Rectal smooth muscle tissue (tissue), 1 donor: ENCODE measurements around the gene SPSB1.

Source experiments
- H3K27ac ChIP-seq: one replicate; pipeline ENCODE4 v1.7.0; 2013; ENCODE audit warnings: low read depth, low read length, inconsistent platforms
- H3K27me3 ChIP-seq: one replicate; pipeline ENCODE4 v1.7.0; 2013; ENCODE audit warnings: low read length; ENCODE audit not compliant: control insufficient read depth, insufficient read depth
- H3K36me3 ChIP-seq: one replicate; pipeline ENCODE4 v1.7.0; 2013; ENCODE audit warnings: low read length; ENCODE audit not compliant: control insufficient read depth, insufficient read depth
- H3K4me1 ChIP-seq: one replicate; pipeline ENCODE4 v1.7.0; 2013; ENCODE audit warnings: low read length; ENCODE audit not compliant: control insufficient read depth, insufficient read depth
- H3K4me3 ChIP-seq: one replicate; pipeline ENCODE4 v1.7.0; 2013; ENCODE audit warnings: low read length
- H3K9ac ChIP-seq: one replicate; pipeline ENCODE4 v1.7.0; 2013; ENCODE audit warnings: low read length

Gene SPSB1

GRCh38 chr1:9397997-9398526 lies 105.4 kb downstream of the SPSB1 start:
- H3K36me3 ChIP-seq: no peaks in the 10 kb centered on the region
- no peaks in the 10 kb centered on the region for H3K4me1 ChIP-seq
- no peaks in the 10 kb centered on the region for H3K27me3 ChIP-seq
- H3K27ac ChIP-seq: no peak overlapping the region
- H3K9ac ChIP-seq: no peak overlapping the region
- no peak overlapping the region for H3K4me3 ChIP-seq

- Histone ChIP-seq H3K9ac (no peak overlapping the region), H3K27me3 (no peaks in the 10 kb centered on the region), H3K4me1 (no peaks in the 10 kb centered on the region), H3K36me3 (no peaks in the 10 kb centered on the region), H3K4me3 (no peak overlapping the region), H3K27ac (no peak overlapping the region)
Observed at GRCh38 chr1:9399510-9400424, 107.1 kb downstream of the SPSB1 start.

- Histone ChIP-seq H3K9ac (no peak overlapping the region), H3K27ac (no peak overlapping the region)
Observed at GRCh38 chr1:9400425-9401079, 107.9 kb downstream of the SPSB1 start.

GRCh38 chr1:9401080-9401453 lies 108.4 kb downstream of the SPSB1 start:
- Histone ChIP-seq H3K9ac (no peak overlapping the region), H3K4me1 (no peaks in the 10 kb centered on the region), H3K27ac (no peak overlapping the region), H3K27me3 (no peaks in the 10 kb centered on the region), H3K4me3 (no peak overlapping the region), H3K36me3 (no peaks in the 10 kb centered on the region)

More at GRCh38 chr1:9400425-9401079, 107.9 kb downstream of the SPSB1 start:
- Histone ChIP-seq H3K36me3 (no peaks in the 10 kb centered on the region), H3K27me3 (no peaks in the 10 kb centered on the region), H3K4me3 (no peak overlapping the region), H3K4me1 (no peaks in the 10 kb centered on the region)

- Histone ChIP-seq H3K27me3 (no peaks in the 10 kb centered on the region), H3K4me3 (no peak overlapping the region), H3K27ac (no peak overlapping the region), H3K36me3 (no peaks in the 10 kb centered on the region), H3K9ac (no peak overlapping the region), H3K4me1 (no peaks in the 10 kb centered on the region)
Observed at GRCh38 chr1:9402256-9402616, 109.5 kb downstream of the SPSB1 start.

- H3K9ac ChIP-seq: no peak overlapping the region
- H3K36me3 ChIP-seq: no peaks in the 10 kb centered on the region
- H3K4me3 ChIP-seq: no peak overlapping the region
- H3K27ac ChIP-seq: no peak overlapping the region
- H3K4me1 ChIP-seq: no peaks in the 10 kb centered on the region
- H3K27me3 ChIP-seq: no peaks in the 10 kb centered on the region
Observed at GRCh38 chr1:9402717-9403225, 110.1 kb downstream of the SPSB1 start.

GRCh38 chr1:9404117-9404914 lies 111.6 kb downstream of the SPSB1 start:
- H3K27me3 ChIP-seq: no peaks in the 10 kb centered on the region
- no peak overlapping the region for H3K9ac ChIP-seq
- H3K27ac ChIP-seq: no peak overlapping the region
- no peak overlapping the region for H3K4me3 ChIP-seq
- H3K36me3 ChIP-seq: no peaks in the 10 kb centered on the region
- no peaks in the 10 kb centered on the region for H3K4me1 ChIP-seq

GRCh38 chr1:9406111-9406510 lies 113.4 kb downstream of the SPSB1 start:
- H3K36me3 ChIP-seq: no peaks in the 10 kb centered on the region

GRCh38 chr1:9410737-9411297 lies 118.1 kb downstream of the SPSB1 start:
- H3K27me3 ChIP-seq: no peaks in the 10 kb centered on the region
- H3K9ac ChIP-seq: no peak overlapping the region
- H3K27ac ChIP-seq: no peak overlapping the region
- no peaks in the 10 kb centered on the region for H3K36me3 ChIP-seq
- H3K4me1 ChIP-seq: peaks cover 14% of the 10 kb centered on the region
- no peak overlapping the region for H3K4me3 ChIP-seq

More at GRCh38 chr1:9406111-9406510, 113.4 kb downstream of the SPSB1 start:
- Histone ChIP-seq H3K27me3 (no peaks in the 10 kb centered on the region), H3K9ac (no peak overlapping the region), H3K27ac (no peak overlapping the region), H3K4me3 (no peak overlapping the region), H3K4me1 (no peaks in the 10 kb centered on the region)

GRCh38 chr1:9413071-9413876 lies 120.6 kb downstream of the SPSB1 start:
- H3K4me1 ChIP-seq: peaks cover 14% of the 10 kb centered on the region
- H3K36me3 ChIP-seq: no peaks in the 10 kb centered on the region
- peak overlapping the region; percentile 92 for H3K27ac ChIP-seq
- no peak overlapping the region for H3K9ac ChIP-seq
- H3K4me3 ChIP-seq: peak overlapping the region; percentile 30
- H3K27me3 ChIP-seq: no peaks in the 10 kb centered on the region

GRCh38 chr1:9413877-9414213 lies 121.2 kb downstream of the SPSB1 start:
- no peaks in the 10 kb centered on the region for H3K27me3 ChIP-seq
- H3K9ac ChIP-seq: no peak overlapping the region
- peak overlapping the region; percentile 30 for H3K4me3 ChIP-seq
- peak overlapping the region; percentile 92 for H3K27ac ChIP-seq
- H3K4me1 ChIP-seq: peaks cover 14% of the 10 kb centered on the region
- no peaks in the 10 kb centered on the region for H3K36me3 ChIP-seq
